IPS-18a (cell line): Measurements from ENCODE around the gene RTKN2.

Experiments used
- H3K27ac ChIP-seq: one replicate; pipeline ENCODE4 v1.5.1; 2013; ENCODE audit warnings: low read length
- H3K27me3 ChIP-seq: one replicate; pipeline ENCODE4 v1.6.1; 2013; ENCODE audit warnings: mild to moderate bottlenecking, low read length; ENCODE audit not compliant: control insufficient read depth, insufficient read depth
- H3K36me3 ChIP-seq: one replicate; pipeline ENCODE4 v1.6.1; 2013; ENCODE audit warnings: low read depth, low read length; ENCODE audit not compliant: control insufficient read depth
- H3K4me1 ChIP-seq: one replicate; pipeline ENCODE4 v1.6.1; 2013; ENCODE audit warnings: low read depth, low read length; ENCODE audit not compliant: control insufficient read depth
- H3K4me3 ChIP-seq: one replicate; pipeline ENCODE4 v1.5.1; 2013; ENCODE audit warnings: low read length
- H3K9ac ChIP-seq: one replicate; pipeline ENCODE4 v1.6.1; 2013; ENCODE audit warnings: mild to moderate bottlenecking, low read length, moderate library complexity
- H3K9me3 ChIP-seq: one replicate; pipeline ENCODE4 v1.6.1; 2013; ENCODE audit warnings: low read depth, low read length; ENCODE audit not compliant: control insufficient read depth

Gene RTKN2

DNA sequence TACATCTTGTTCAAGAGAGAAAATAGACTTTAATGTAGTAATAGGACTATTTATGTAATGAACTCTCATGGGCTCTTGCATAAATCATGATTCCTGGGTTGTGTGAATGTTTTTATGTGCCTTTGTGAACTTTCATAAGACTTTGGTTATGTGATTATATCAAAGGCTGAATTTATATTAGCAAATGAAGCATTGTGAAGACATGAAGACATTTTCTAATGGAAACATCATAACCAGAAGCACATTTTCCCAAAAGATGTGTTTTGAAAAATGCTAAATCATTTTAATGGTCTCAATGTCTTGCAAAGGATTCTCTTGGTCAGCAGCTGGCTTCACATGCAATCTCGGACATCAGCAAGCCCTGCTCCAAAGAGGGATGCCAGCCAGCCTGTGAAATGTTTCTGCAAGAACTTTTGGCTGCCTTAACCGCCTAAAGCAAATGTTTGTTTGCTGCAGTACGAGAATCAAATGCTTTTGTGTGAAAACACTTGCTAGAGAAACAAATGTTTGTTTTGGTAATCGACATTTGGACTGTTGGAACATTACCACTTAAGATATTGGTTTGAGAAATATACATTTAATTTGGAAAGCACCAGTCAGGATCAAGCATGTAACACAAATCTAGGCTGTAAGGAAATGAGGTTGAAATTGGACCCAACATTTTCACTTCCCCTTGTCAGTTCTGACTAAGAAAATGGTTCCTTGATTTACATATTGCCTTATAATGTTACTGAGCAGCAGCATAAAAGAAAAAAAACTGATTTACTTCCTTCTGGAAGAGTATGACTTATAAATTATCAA is 102.1 kb downstream of the RTKN2 start:
- Histone ChIP-seq H3K36me3 (no peaks in the 10 kb centered on the region), H3K27ac (no peak overlapping the region), H3K4me3 (no peak overlapping the region), H3K27me3 (no peaks in the 10 kb centered on the region), H3K9me3 (no peaks in the 10 kb centered on the region), H3K9ac (no peak overlapping the region), H3K4me1 (no peaks in the 10 kb centered on the region)

DNA sequence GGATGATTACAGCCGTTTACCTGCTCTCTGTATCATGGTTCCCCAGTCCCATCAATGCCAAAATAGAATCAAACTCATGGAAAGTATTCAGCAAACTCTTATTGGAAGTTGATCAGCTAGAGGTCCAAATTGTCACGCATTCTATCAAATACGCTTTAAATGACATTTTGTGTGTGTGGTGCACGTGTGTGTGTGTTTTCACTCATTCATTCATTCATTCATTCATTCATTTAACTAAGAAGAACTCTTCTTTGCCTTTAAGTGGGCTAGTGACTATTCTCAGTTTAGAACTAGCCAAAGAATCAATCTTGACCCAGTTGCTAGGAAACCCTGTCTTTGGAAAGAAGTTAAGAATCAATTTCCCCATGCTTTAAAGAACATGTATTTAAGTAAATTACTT is 102.8 kb downstream of the RTKN2 start:
- no peak overlapping the region for H3K9ac ChIP-seq
- no peak overlapping the region for H3K27ac ChIP-seq
- no peaks in the 10 kb centered on the region for H3K36me3 ChIP-seq
- no peaks in the 10 kb centered on the region for H3K27me3 ChIP-seq
- H3K4me3 ChIP-seq, result no peak overlapping the region
- no peaks in the 10 kb centered on the region for H3K4me1 ChIP-seq
- H3K9me3 ChIP-seq, result no peaks in the 10 kb centered on the region

- H3K27ac ChIP-seq, result no peak overlapping the region
- no peaks in the 10 kb centered on the region for H3K36me3 ChIP-seq
- no peaks in the 10 kb centered on the region for H3K9me3 ChIP-seq
- H3K4me3 ChIP-seq, result no peak overlapping the region
- H3K9ac ChIP-seq, result no peak overlapping the region
- H3K4me1 ChIP-seq, result no peaks in the 10 kb centered on the region
- H3K27me3 ChIP-seq, result no peaks in the 10 kb centered on the region
Observed at GRCh38 chr10:62163024-62163423, 105.6 kb downstream of the RTKN2 start.

DNA sequence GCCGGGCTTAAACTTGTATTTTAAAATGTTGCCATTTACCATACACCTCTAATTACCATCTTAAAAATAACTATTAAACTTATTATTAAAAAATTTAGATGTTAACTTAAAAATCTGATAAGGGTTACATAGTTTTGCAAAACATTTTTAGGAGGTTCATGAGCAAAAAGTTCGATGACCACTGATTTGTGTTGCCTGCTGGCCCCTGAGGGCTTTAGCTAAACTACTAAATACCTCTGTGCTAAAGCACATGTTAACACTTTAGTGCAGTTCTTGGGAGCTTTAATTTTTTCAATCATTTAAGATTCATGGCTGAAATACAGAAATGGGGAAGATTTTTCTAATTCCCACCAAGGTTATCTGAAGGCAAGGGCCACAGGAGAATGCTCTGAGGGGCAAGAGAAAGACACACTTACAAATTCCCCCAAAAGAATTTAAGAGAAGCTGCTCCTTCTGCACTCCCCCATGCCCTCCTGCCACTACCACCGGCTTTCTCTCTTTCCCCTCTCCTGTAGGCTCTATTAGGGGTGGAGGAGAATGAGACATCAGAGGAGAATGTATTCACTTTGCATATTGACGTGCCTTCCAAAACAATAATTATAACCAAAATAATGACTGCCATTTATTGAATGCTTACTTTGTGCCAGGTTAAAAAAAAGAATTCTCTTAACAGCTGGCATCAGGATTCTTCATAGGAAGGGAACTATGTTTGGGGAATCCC is 106.2 kb downstream of the RTKN2 start:
- Histone ChIP-seq H3K27ac (no peak overlapping the region), H3K9me3 (no peaks in the 10 kb centered on the region)

DNA sequence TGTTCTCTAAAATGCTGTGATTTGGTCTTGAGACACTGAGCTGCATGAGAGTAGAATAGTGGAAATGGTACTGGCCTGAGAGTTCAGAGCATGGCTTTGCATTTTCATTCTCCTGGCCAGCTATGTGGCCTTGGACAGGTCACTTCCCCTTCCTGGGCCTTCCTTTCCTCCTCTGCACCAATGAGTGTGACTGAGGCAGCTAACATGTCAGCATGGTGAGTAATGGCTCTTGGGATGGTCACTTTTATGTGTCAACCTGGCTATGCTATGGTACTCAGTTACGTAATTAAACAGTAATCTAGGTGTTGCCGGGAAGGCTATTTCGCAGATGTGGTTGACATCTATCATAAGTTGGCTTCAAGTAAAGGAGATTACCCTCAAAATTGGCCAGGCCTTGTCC is 109.3 kb downstream of the RTKN2 start:
- H3K36me3 ChIP-seq, result no peaks in the 10 kb centered on the region
- no peaks in the 10 kb centered on the region for H3K4me1 ChIP-seq
- no peak overlapping the region for H3K27ac ChIP-seq
- H3K9me3 ChIP-seq, result no peaks in the 10 kb centered on the region
- no peak overlapping the region for H3K4me3 ChIP-seq
- H3K27me3 ChIP-seq, result no peaks in the 10 kb centered on the region
- H3K9ac ChIP-seq, result no peak overlapping the region

More for the DNA sequence above, 106.2 kb downstream of the RTKN2 start:
- H3K27me3 ChIP-seq, result no peaks in the 10 kb centered on the region
- H3K4me3 ChIP-seq, result no peak overlapping the region
- no peak overlapping the region for H3K9ac ChIP-seq
- H3K4me1 ChIP-seq, result no peaks in the 10 kb centered on the region
- no peaks in the 10 kb centered on the region for H3K36me3 ChIP-seq

GRCh38 chr10:62157601-62158000 is 111.0 kb downstream of the RTKN2 start:
- no peaks in the 10 kb centered on the region for H3K36me3 ChIP-seq

DNA sequence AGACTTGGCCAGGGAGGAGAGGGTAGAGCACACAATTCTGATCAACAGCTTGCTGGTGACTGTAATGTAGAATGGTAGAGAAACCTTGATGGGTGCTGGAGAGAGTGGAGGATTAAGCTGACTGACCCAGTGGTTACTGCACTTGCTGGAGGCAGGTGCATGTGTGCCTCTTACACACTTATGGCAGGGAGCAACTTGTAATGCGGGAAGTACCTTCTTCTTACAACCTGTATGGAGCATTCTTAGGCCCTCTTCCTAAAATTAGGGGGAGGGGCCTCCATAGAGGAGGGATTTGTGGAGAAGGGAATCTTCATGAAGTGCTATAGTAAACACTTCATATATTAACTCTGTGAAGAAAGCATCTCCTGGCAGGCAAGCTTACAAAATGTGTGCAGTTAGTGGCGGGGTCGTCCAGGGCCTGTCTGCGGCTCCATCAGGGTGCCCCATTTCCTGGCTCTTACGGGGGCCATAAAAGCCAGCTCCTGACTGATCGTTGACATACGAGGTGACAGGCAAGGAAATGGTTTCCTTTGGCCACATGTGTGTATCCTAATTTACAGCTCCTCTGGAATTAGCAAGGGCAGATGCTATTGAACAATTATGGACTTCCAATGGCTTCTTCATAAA is 113.5 kb downstream of the RTKN2 start:
- Histone ChIP-seq H3K9me3 (no peaks in the 10 kb centered on the region), H3K27me3 (no peaks in the 10 kb centered on the region), H3K9ac (no peak overlapping the region), H3K4me3 (no peak overlapping the region), H3K36me3 (no peaks in the 10 kb centered on the region), H3K4me1 (no peaks in the 10 kb centered on the region), H3K27ac (no peak overlapping the region)

More at GRCh38 chr10:62157601-62158000, 111.0 kb downstream of the RTKN2 start:
- H3K4me1 ChIP-seq, result no peaks in the 10 kb centered on the region
- no peak overlapping the region for H3K4me3 ChIP-seq
- H3K9me3 ChIP-seq, result no peaks in the 10 kb centered on the region
- H3K27ac ChIP-seq, result no peak overlapping the region
- no peaks in the 10 kb centered on the region for H3K27me3 ChIP-seq
- no peak overlapping the region for H3K9ac ChIP-seq

GRCh38 chr10:62154231-62154630 is 114.4 kb downstream of the RTKN2 start:
- Histone ChIP-seq H3K27ac (no peak overlapping the region), H3K9me3 (no peaks in the 10 kb centered on the region), H3K36me3 (no peaks in the 10 kb centered on the region), H3K27me3 (no peaks in the 10 kb centered on the region), H3K4me3 (no peak overlapping the region), H3K9ac (no peak overlapping the region), H3K4me1 (no peaks in the 10 kb centered on the region)

- Histone ChIP-seq H3K9ac (no peak overlapping the region), H3K36me3 (no peaks in the 10 kb centered on the region), H3K27me3 (no peaks in the 10 kb centered on the region), H3K4me3 (no peak overlapping the region), H3K9me3 (no peaks in the 10 kb centered on the region), H3K4me1 (no peaks in the 10 kb centered on the region), H3K27ac (no peak overlapping the region)
Observed at GRCh38 chr10:62153191-62153590, 115.5 kb downstream of the RTKN2 start.

GRCh38 chr10:62149621-62150020 is 119.0 kb downstream of the RTKN2 start:
- no peak overlapping the region for H3K9ac ChIP-seq
- H3K4me3 ChIP-seq, result no peak overlapping the region
- no peak overlapping the region for H3K27ac ChIP-seq
- H3K4me1 ChIP-seq, result no peaks in the 10 kb centered on the region
- H3K27me3 ChIP-seq, result no peaks in the 10 kb centered on the region
- no peaks in the 10 kb centered on the region for H3K9me3 ChIP-seq
- H3K36me3 ChIP-seq, result no peaks in the 10 kb centered on the region

- H3K27me3 ChIP-seq, result no peaks in the 10 kb centered on the region
- H3K27ac ChIP-seq, result no peak overlapping the region
- H3K9me3 ChIP-seq, result no peaks in the 10 kb centered on the region
- H3K4me3 ChIP-seq, result no peak overlapping the region
- H3K9ac ChIP-seq, result no peak overlapping the region
- no peaks in the 10 kb centered on the region for H3K36me3 ChIP-seq
- H3K4me1 ChIP-seq, result no peaks in the 10 kb centered on the region
Observed at GRCh38 chr10:62148155-62148554, 120.5 kb downstream of the RTKN2 start.
